Iris pigment epithelial cell (primary cell): Measurements from ENCODE around the gene ZBTB11.
"Not testable (repeated sequence)": the region's sequence is repeated elsewhere in the genome, so short reads cannot be mapped to it uniquely, and the experiment has no call there.

Experiments used
- DNase-seq: peaks from one replicate; pipeline ENCODE4 v3.0.0-alpha.2; 2011; ENCODE audit warnings: low read depth

Gene ZBTB11

GRCh38 chr3:101615525-101615924 lies 61.4 kb downstream of the ZBTB11 start:
- no peak for DNase-seq

GRCh38 chr3:101613014-101613413 lies 63.9 kb downstream of the ZBTB11 start:
- DNase-seq: not testable (repeated sequence)

- no peak for DNase-seq
These were observed 65.9 kb downstream of the ZBTB11 start for GRCh38 chr3:101611023-101611422.

- DNase-seq: not testable (repeated sequence)
These were observed 71.5 kb downstream of the ZBTB11 start for GRCh38 chr3:101605398-101605797.

- no peak for DNase-seq
These were observed 73.7 kb downstream of the ZBTB11 start for GRCh38 chr3:101603184-101603583.

GRCh38 chr3:101602731-101603130 lies 74.2 kb downstream of the ZBTB11 start:
- no peak for DNase-seq
